HG03342 (cell line): ENCODE measurements around the gene UBE2G2.

Experiments
- ATAC-seq: cut with Tn5 transposase; IDR thresholded peaks from one replicate; pipeline ENCODE4 v1.9.1; 2021; ENCODE audit warnings: mild to moderate bottlenecking, moderate library complexity; ENCODE audit not compliant: unreplicated experiment

Gene UBE2G2

GRCh38 chr21:44732263-44732662 lies 69.4 kb downstream of the UBE2G2 start:
- ATAC-seq = no peak

DNA sequence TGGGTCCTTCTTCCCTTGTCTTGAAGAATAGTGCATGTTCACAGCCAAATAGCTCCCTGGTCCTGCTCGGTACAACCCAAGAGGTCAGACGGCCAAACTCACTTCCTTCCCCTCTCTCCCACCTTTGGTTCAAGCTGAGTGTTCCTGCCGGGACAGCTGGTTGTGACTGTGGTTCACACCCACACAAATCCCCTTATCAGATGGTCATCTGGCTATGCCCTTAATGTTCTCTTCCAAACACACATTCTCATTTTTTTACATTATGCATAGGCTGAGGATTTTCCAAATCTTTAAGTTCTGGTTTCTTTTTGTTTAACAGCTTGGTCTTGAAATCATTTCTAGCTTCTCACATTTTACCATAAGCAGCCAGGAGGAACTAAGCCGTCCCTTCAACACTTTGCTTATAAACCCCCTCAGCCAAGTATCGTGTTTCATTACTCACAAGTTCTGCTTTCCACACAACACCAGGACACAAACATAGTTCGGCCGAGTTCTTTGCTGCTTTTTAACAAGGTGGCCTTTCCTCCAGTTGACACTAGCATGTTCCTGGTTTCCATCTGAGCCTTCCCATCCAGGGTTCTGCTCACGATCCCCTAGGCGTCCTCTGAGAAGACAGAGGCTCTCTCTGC lies 70.6 kb downstream of the UBE2G2 start:
- no peak for ATAC-seq

DNA sequence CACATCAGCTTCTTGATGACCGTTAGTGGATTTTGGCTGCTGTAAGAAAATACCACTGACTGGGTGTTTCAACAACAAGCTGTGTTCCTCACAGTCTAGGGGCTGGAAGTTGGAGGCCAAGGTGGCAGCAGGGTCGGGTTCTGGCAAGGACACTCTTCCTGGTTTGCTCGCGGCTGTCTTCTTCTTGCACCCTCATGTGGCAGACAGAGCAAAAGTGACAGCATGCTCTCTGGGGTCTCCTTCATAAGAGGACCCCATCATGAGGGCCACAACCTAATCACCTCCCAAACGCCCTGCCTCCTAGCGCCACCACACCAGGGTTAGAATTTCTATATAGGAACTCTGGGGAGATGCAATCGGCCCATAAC lies 71.6 kb downstream of the UBE2G2 start:
- no peak for ATAC-seq

- ATAC-seq = no peak
Observed at GRCh38 chr21:44729336-44730027, 72.1 kb downstream of the UBE2G2 start.

- ATAC-seq = no peak
Observed at GRCh38 chr21:44728716-44729115, 72.9 kb downstream of the UBE2G2 start.

GRCh38 chr21:44727757-44728156 lies 73.9 kb downstream of the UBE2G2 start:
- no peak for ATAC-seq

DNA sequence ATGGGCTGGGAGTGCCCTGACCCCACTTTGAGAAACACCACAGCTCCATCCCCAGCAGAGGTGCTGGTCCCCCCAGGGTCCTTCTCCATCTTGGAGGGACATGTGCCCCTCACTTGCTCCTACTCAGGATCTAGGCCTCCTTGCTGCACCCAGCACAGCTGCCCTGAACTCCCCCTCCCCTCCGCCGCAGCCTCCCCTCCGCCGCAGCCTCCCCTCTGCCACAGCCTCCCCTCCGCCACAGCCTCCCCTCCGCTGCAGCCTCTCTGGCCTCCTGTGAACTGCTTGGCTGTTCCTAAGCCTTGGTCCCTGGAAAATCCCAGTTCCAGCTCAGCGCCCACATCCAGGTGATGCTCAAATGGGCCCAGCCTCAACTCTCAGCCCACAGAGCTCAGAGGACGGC lies 74.3 kb downstream of the UBE2G2 start:
- ATAC-seq = no peak

DNA sequence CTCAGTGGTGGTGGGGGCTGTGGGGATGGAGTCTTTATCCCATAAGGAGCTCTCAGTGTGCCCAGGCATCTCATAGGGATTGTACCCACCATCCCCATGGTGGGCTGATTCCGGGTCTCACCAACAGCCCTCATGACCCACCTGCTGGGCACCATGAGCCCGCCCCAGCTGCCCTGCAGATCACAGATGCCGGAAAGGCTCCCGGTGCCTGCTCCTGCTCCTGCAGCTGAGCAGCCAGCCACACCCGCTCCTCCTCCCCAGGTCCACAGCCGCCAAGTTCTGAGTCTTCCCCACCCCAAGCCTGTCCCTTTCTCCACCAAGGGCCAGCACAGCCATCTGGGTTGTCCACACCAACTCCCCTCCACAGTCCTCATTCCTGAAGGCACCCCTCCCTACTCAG lies 74.8 kb downstream of the UBE2G2 start:
- ATAC-seq = no peak

GRCh38 chr21:44724926-44725325 lies 76.7 kb downstream of the UBE2G2 start:
- no peak for ATAC-seq

DNA sequence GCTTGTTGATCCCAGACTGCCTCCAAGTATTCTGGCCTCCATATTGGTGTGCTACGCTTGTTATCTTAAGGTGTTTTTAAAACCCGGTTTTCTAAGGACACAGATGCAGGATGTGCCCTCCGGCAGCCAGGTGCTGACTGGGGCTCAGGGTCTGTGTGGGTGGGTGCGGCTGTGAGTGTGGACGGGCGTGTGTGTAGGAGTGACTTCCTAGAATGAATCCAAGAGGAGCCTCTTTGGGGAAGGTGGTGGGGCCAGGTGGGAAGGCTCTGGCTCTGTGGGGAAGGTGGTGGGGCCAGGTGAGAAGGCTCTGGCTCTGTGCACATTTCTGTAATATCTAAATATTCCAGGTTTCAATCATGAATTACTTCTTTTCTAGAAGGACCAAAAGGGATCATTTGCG lies 77.4 kb downstream of the UBE2G2 start:
- ATAC-seq = no peak

- no peak for ATAC-seq
Observed at GRCh38 chr21:44723177-44724131, 78.2 kb downstream of the UBE2G2 start.

DNA sequence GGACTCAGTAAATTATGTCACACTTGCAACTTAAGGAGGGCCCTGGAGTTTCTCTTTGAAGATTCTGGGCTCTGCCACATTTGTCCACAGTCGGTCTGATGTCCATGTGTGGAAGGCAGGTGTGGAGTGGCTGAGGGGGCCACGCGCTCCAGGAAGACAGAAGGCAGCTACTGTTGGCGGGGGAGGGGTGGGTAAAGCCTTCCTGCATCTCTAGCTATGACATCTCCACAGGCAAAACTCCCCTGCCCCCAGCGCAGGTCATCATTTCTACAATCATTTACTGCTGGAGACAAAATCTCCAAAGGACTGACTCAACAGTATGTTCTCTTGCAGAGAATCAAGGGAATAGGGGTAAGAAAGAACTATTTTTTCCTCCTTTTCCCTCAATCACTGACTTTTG lies 78.9 kb downstream of the UBE2G2 start:
- no peak for ATAC-seq

DNA sequence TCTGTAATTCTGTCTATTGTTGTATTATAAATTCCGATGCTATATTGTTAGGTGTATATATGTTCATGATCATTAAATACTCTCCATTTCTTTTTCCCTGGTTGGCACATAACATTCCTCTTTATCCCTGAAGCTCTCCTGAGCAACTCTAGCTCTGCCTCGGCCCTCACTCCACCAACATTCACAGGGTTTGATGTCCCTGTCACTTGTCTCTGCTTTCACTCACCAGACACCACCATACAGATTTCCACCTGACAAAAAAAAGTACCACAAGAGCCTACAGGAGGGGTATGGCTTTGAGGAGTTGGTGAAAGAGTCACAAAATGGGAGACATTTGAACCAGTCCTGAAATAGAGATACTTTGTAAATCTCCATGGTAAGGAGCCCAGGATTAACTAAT lies 81.5 kb downstream of the UBE2G2 start:
- ATAC-seq = no peak
